RWPE2 (cell line): ENCODE data around the gene CHST11.

ENCODE experiments used
- ATAC-seq: fragments of 200-7000 bp; cut with Tn5 transposase; 3 replicates; pipeline ENCODE4 v1.9.1; 2021; ENCODE audit warnings: low read depth
- DNase-seq: peaks from one replicate; pipeline ENCODE4 v3.0.0-alpha.2; 2020; ENCODE audit warnings: low spot score
- H3K27ac ChIP-seq: fragments of 450-650 bp; 2 replicates; pipeline ENCODE4 v1.5.1; 2017; ENCODE audit warnings: mild to moderate bottlenecking; ENCODE audit not compliant: poor library complexity, severe bottlenecking
- H3K27me3 ChIP-seq: fragments of 250-450 bp; sonication (Bioruptor Pico); 2 replicates; pipeline ENCODE4 v1.5.1; 2021; ENCODE audit warnings: mild to moderate bottlenecking, moderate library complexity; ENCODE audit not compliant: insufficient read depth, poor library complexity, severe bottlenecking
- H3K36me3 ChIP-seq: fragments of 250-450 bp; sonication (Bioruptor Pico); 2 replicates; pipeline ENCODE4 v1.5.1; 2020; ENCODE audit warnings: low read depth, mild to moderate bottlenecking, moderate library complexity
- H3K4me1 ChIP-seq: fragments of 250-450 bp; sonication (Bioruptor Pico); 2 replicates; pipeline ENCODE4 v1.5.1; 2021; ENCODE audit warnings: mild to moderate bottlenecking, moderate library complexity; ENCODE audit not compliant: insufficient read depth, poor library complexity, severe bottlenecking
- H3K4me3 ChIP-seq: fragments of 250-450 bp; sonication (Bioruptor Pico); 2 replicates; pipeline ENCODE4 v1.5.1; 2021; ENCODE audit warnings: mild to moderate bottlenecking, moderate library complexity; ENCODE audit not compliant: severe bottlenecking
- H3K9me3 ChIP-seq: fragments of 250-450 bp; sonication (Bioruptor Pico); 2 replicates; pipeline ENCODE4 v1.5.1; 2021; ENCODE audit warnings: mild to moderate bottlenecking, moderate library complexity; ENCODE audit not compliant: severe bottlenecking
- TF ChIP-seq, protein P1 (sequence below): fragments of 450-650 bp; IDR thresholded peaks from one replicate; pipeline ENCODE4 v1.5.1; 2017; ENCODE audit warnings: mild to moderate bottlenecking, moderate library complexity; ENCODE audit not compliant: poor library complexity, severe bottlenecking

Gene CHST11

GRCh38 chr12:104480012-104480411, 23.3 kb downstream of the CHST11 start:
- H3K9me3 ChIP-seq, result no peaks in the 10 kb centered on the region
- H3K36me3 ChIP-seq, result no peaks in the 10 kb centered on the region
- peak overlapping the region; percentile 40 for H3K27ac ChIP-seq
- ATAC-seq (no peak), DNase-seq (no peak)
- H3K27me3 ChIP-seq, result no peaks in the 10 kb centered on the region
- H3K4me3 ChIP-seq, result no peak overlapping the region
- no peaks in the 10 kb centered on the region for H3K4me1 ChIP-seq
- TF ChIP-seq, protein P1, sequence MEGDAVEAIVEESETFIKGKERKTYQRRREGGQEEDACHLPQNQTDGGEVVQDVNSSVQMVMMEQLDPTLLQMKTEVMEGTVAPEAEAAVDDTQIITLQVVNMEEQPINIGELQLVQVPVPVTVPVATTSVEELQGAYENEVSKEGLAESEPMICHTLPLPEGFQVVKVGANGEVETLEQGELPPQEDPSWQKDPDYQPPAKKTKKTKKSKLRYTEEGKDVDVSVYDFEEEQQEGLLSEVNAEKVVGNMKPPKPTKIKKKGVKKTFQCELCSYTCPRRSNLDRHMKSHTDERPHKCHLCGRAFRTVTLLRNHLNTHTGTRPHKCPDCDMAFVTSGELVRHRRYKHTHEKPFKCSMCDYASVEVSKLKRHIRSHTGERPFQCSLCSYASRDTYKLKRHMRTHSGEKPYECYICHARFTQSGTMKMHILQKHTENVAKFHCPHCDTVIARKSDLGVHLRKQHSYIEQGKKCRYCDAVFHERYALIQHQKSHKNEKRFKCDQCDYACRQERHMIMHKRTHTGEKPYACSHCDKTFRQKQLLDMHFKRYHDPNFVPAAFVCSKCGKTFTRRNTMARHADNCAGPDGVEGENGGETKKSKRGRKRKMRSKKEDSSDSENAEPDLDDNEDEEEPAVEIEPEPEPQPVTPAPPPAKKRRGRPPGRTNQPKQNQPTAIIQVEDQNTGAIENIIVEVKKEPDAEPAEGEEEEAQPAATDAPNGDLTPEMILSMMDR, result no peak

DNA sequence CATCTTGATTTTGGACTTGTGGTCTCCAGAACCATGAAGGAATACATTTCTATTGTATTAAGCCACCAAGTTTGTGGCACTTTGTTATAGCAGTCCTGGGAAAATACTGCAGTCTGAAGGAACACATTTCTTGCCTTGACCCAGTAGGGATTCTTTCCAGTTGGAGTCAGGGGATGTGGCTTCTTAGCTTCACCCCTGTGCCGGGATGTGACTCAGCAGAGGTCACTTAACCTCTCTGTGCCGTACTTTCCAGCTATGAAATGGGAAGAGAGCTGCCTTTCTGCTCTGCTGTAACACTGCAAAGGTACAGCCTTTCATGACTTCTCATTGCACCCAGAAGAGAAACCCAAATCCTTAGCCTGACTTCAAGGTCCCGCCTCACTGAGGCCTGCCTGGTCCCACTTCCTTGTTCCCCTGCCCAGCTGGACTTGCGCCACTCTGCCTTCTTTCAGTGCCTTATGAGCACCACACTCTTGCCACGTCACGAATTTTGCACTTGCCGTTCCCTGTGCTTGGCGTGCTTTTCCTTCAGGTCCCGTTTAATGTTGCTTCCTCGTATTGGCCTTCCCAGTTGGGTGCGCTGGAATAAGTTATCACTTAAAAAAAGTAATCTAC, 24.2 kb downstream of the CHST11 start:
- TF ChIP-seq, protein P1, result no peak
- no peak overlapping the region for H3K4me3 ChIP-seq
- H3K27ac ChIP-seq, result peak overlapping the region; percentile 40
- H3K27me3 ChIP-seq, result no peaks in the 10 kb centered on the region
- H3K36me3 ChIP-seq, result no peaks in the 10 kb centered on the region
- no peaks in the 10 kb centered on the region for H3K9me3 ChIP-seq
- H3K4me1 ChIP-seq, result no peaks in the 10 kb centered on the region
- DNase-seq (no peak), ATAC-seq (peak; percentile 64; the same call in 2 of the 3 replicates)

- Histone ChIP-seq H3K4me1 (no peaks in the 10 kb centered on the region), H3K4me3 (no peak overlapping the region), H3K36me3 (no peaks in the 10 kb centered on the region), H3K9me3 (no peaks in the 10 kb centered on the region), H3K27me3 (no peaks in the 10 kb centered on the region), H3K27ac (no peak overlapping the region)
- DNase-seq (no peak), ATAC-seq (no peak)
- TF ChIP-seq, protein P1, result no peak
Measured at GRCh38 chr12:104482113-104482512, 25.4 kb downstream of the CHST11 start.

GRCh38 chr12:104482748-104483147, 26.0 kb downstream of the CHST11 start:
- no peak for ATAC-seq
- DNase-seq, result no peak

DNA sequence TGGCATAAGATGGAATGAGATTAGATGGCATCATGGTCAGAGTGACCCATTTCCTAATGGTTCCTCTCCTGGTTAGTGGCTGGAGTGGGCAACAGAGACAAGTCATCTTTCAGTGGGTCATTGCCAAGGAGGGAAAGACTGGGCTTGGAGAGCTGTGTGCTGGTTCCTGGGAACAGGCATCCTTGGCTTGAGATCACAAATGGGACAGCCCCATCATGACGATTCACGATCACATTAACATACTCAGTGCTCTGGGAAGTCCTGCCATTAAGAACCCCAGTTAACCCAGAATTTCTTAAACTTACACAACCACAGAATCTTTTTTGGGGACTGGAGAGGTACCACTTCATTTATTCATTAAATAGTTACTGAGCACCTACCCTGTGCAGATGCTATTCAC, 27.3 kb downstream of the CHST11 start:
- Histone ChIP-seq H3K27ac (no peak overlapping the region), H3K9me3 (no peaks in the 10 kb centered on the region), H3K4me3 (no peak overlapping the region), H3K4me1 (no peaks in the 10 kb centered on the region), H3K36me3 (no peaks in the 10 kb centered on the region), H3K27me3 (no peaks in the 10 kb centered on the region)
- ATAC-seq, result no peak
- DNase-seq, result no peak
- TF ChIP-seq, protein P1, result no peak

More at GRCh38 chr12:104482748-104483147, 26.0 kb downstream of the CHST11 start:
- Histone ChIP-seq H3K27ac (no peak overlapping the region), H3K27me3 (no peaks in the 10 kb centered on the region), H3K4me3 (no peak overlapping the region), H3K36me3 (no peaks in the 10 kb centered on the region), H3K9me3 (no peaks in the 10 kb centered on the region), H3K4me1 (no peaks in the 10 kb centered on the region)
- TF ChIP-seq, protein P1, result no peak
